Islet precursor cell (in vitro differentiated cells): ENCODE results near the gene DHRS2.
A peak's percentile ranks its signal among the peaks of the same experiment; 100 is the strongest.
"Not testable (repeated sequence)": the region's sequence is repeated elsewhere in the genome, so short reads cannot be mapped to it uniquely, and the experiment has no call there.

Source experiments
- DNase-seq: peaks from one replicate; pipeline ENCODE4 v3.0.0-alpha.2; 2018

The DHRS2 gene

GRCh38 chr14:23634698-23635412, 1.3 kb upstream of the DHRS2 start:
- DNase-seq: not testable (repeated sequence)

- DNase-seq: not testable (repeated sequence)
Observed at GRCh38 chr14:23637312-23637654, 1.1 kb downstream of the DHRS2 start.

GRCh38 chr14:23637655-23638413, 1.7 kb downstream of the DHRS2 start:
- not testable (repeated sequence) for DNase-seq

GRCh38 chr14:23638414-23639047, 2.4 kb downstream of the DHRS2 start:
- DNase-seq: peak; percentile 86

GRCh38 chr14:23639048-23639890, 3.1 kb downstream of the DHRS2 start:
- no peak for DNase-seq

- DNase-seq: no peak
Observed at GRCh38 chr14:23639891-23640523, 3.8 kb downstream of the DHRS2 start.

- peak; percentile 62 for DNase-seq
Observed at GRCh38 chr14:23640524-23641141, 4.5 kb downstream of the DHRS2 start.

- DNase-seq: no peak
Observed at GRCh38 chr14:23641180-23641914, 5.2 kb downstream of the DHRS2 start.

GRCh38 chr14:23641915-23642588, 5.9 kb downstream of the DHRS2 start:
- no peak for DNase-seq

GRCh38 chr14:23643533-23644194, 7.5 kb downstream of the DHRS2 start:
- no peak for DNase-seq

- no peak for DNase-seq
Observed at GRCh38 chr14:23644195-23644918, 8.2 kb downstream of the DHRS2 start.

GRCh38 chr14:23644919-23645336, 8.8 kb downstream of the DHRS2 start:
- no peak for DNase-seq

- no peak for DNase-seq
Observed at GRCh38 chr14:23645504-23645811, 9.3 kb downstream of the DHRS2 start.

- DNase-seq: no peak
Observed at GRCh38 chr14:23645812-23646647, 9.9 kb downstream of the DHRS2 start.

GRCh38 chr14:23646648-23647549, 10.7 kb downstream of the DHRS2 start:
- no peak for DNase-seq

GRCh38 chr14:23647619-23648018, 11.5 kb downstream of the DHRS2 start:
- DNase-seq: no peak

- DNase-seq: no peak
Observed at GRCh38 chr14:23648764-23649460, 12.7 kb downstream of the DHRS2 start.
